Right lobe of liver (tissue), 4 donors: Measurements from ENCODE around the gene CYTH3.

Source experiments
- CTCF ChIP-seq, 4 donors: fragments of 200-600 bp in 3 of 4; fragments of 450-650 bp in 1 of 4; IDR thresholded peaks; one replicate each; pipeline versions ENCODE4 v1.5.1 to v1.8.0; 2016 to 2022; ENCODE audit warnings: antibody characterized with exemption in 4 of 4, mild to moderate bottlenecking in 2 of 4
- POLR2A ChIP-seq: fragments of 450-650 bp; IDR thresholded peaks from one replicate; pipeline ENCODE4 v1.6.1; 2017; ENCODE audit warnings: antibody characterized with exemption, mild to moderate bottlenecking
- donor health status: DM: no; HTN: no; CAD: no.
- donor health status: DM: no; HTN: no; CAD: no.
- donor health status: DM: no; HTN: yes; CAD: no.

- TF ChIP-seq CTCF (IDR thresholded peaks at IDR 0.05) = no peak
- TF ChIP-seq POLR2A = no peak
Measured at GRCh38 chr7:6212008-6212407, 60.4 kb downstream of the CYTH3 start.
